Natural killer cell treated with Interleukin-12 subunit alpha and Interleukin-12 subunit beta and Interleukin-15 and Interleukin-18, amount 100 ng/mL, for 72 hours (primary cell): ENCODE measurements around the gene MRTFB. TPM values are rescaled to one million over a fixed set of nuclear protein-coding genes. Genes with fewer than 3 reads are reported as not detected.
A peak's percentile ranks its signal among the peaks of the same experiment; 100 is the strongest.

ENCODE experiments used
- ATAC-seq, 2 donors: fragments of 150-1000 bp; cut with Tn5 transposase in 1 of 2; sonication (Bioruptor Pico), chemical (Tn5 transposase) in 1 of 2; 2 replicates each; pipeline ENCODE4 v1.10.0; 2021
- DNase-seq: peaks from one replicate; pipeline ENCODE4 v3.0.0; 2022; ENCODE audit warnings: low spot score
- H3K27ac Mint-ChIP-seq, 2 donors: 1 replicate in 1 of 2; 2 replicates in 1 of 2; pipeline ENCODE4 v1.8.0; 2022; ENCODE audit warnings: mixed read lengths in 2 of 2, mild to moderate bottlenecking in 1 of 2, moderate library complexity in 1 of 2
- H3K27me3 Mint-ChIP-seq, 2 donors: 1 replicate in 1 of 2; 2 replicates in 1 of 2; pipeline ENCODE4 v1.8.0; 2022; ENCODE audit warnings: mixed read lengths in 2 of 2
- H3K36me3 Mint-ChIP-seq: one replicate; pipeline ENCODE4 v1.8.0; 2022; ENCODE audit warnings: mixed read lengths
- H3K4me1 Mint-ChIP-seq, 2 donors: 1 replicate in 1 of 2; 2 replicates in 1 of 2; pipeline ENCODE4 v1.8.0; 2022; ENCODE audit warnings: low read depth in 2 of 2, mixed read lengths in 2 of 2, mild to moderate bottlenecking in 1 of 2
- H3K4me3 Mint-ChIP-seq: one replicate; pipeline ENCODE4 v1.8.0; 2022; ENCODE audit warnings: mixed read lengths
- H3K9me3 Mint-ChIP-seq: 2 replicates; pipeline ENCODE4 v1.8.0; 2022; ENCODE audit warnings: mixed read lengths
- total RNA-seq, 2 donors: library from RNA; stranded (reverse); gene quantifications; one replicate each; pipeline ENCODE4 v1.2.3, GENCODE V29; 2022

The MRTFB gene
- total RNA-seq, 2 donors from 2014 or later, result 10.0 to 20.4 TPM

DNA sequence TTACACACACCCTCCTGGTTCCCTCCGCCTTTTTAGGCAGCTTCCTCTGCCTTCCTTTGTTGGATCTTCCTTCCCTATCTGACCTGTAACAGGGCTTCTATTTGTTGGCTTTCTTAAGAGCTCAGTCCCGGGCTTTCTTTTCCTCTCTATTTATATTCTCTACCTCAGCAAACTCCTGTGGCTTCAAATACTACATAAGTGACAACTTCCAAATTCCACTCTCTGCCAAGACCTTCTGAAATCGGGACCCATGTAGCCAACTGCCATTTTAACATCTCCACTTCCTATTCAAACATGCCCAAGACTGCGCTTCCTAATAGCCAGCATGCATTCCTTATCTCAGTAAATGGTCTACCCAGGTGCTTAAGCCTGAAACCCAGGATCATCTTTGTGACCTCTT, 128.1 kb downstream of the MRTFB start:
- H3K27ac Mint-ChIP-seq, result no peak overlapping the region
- H3K4me3 Mint-ChIP-seq, result no peak overlapping the region
- H3K9me3 Mint-ChIP-seq, result no peaks in the 10 kb centered on the region
- no peaks in the 10 kb centered on the region for H3K27me3 Mint-ChIP-seq
- H3K36me3 Mint-ChIP-seq, result no peaks in the 10 kb centered on the region
- DNase-seq (no peak), ATAC-seq (no peak)
- H3K4me1 Mint-ChIP-seq, result peaks cover 13 to 23% of the 10 kb centered on the region in 2 donors

- ATAC-seq, result no peak
- no peaks in the 10 kb centered on the region for H3K27me3 Mint-ChIP-seq
- H3K9me3 Mint-ChIP-seq, result no peaks in the 10 kb centered on the region
- DNase-seq, result no peak
- no peaks in the 10 kb centered on the region for H3K36me3 Mint-ChIP-seq
- H3K4me3 Mint-ChIP-seq, result no peak overlapping the region
- H3K4me1 Mint-ChIP-seq, result peaks cover 13 to 23% of the 10 kb centered on the region in 2 donors
- H3K27ac Mint-ChIP-seq, result no peak overlapping the region
Measured at GRCh38 chr16:14199624-14200023, 128.5 kb downstream of the MRTFB start.

DNA sequence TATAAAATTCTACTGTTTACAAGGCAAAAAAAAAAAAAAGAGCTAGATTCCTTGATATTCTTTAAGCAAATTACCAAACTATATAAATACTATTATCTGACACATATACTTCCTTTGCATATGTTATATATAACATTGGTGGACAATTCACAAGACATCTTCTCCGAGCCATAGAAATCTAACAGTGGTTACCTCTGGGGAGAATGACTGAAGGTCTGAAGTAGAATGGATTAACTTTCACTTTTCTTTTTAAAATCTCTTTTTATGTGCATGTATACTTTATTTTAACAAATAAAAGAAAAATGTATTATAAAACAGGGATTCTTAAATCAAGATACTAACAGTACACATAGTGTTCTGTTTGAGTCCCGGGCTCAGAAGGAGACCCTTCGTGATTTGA, 131.0 kb downstream of the MRTFB start:
- DNase-seq (no peak), ATAC-seq (no peak)
- peaks cover 12 to 18% of the 10 kb centered on the region in 2 donors for H3K4me1 Mint-ChIP-seq
- H3K36me3 Mint-ChIP-seq, result no peaks in the 10 kb centered on the region
- no peaks in the 10 kb centered on the region for H3K27me3 Mint-ChIP-seq
- no peaks in the 10 kb centered on the region for H3K9me3 Mint-ChIP-seq
- H3K4me3 Mint-ChIP-seq, result no peak overlapping the region
- no peak overlapping the region for H3K27ac Mint-ChIP-seq

- no peaks in the 10 kb centered on the region for H3K36me3 Mint-ChIP-seq
- no peak overlapping the region for H3K4me3 Mint-ChIP-seq
- no peaks in the 10 kb centered on the region for H3K9me3 Mint-ChIP-seq
- no peaks in the 10 kb centered on the region for H3K27me3 Mint-ChIP-seq
- H3K4me1 Mint-ChIP-seq, result peaks cover 10 to 18% of the 10 kb centered on the region in 2 donors
- no peak for ATAC-seq
- H3K27ac Mint-ChIP-seq, result no peak overlapping the region
- no peak for DNase-seq
Measured at GRCh38 chr16:14202697-14203096, 131.6 kb downstream of the MRTFB start.

DNA sequence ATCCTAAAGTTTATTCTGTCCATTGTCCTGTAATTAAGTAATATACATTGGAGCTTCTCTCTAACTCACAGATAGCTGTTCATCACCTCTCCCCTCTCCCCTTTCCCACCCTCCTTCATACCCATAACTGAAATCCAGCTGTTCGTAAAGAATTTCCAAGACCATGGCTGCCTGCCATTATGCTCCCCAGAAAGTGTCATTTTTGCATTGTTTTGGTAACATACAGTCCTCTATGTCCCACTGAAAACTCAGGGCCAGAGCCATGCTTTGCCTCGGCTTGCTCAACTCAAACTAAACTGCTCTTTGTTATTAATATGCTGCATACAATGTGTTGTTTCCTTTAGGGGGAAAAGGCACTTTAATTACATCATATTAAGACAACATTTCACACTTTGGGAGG, 132.0 kb downstream of the MRTFB start:
- Mint-ChIP-seq H3K4me1 (peaks cover 10 to 18% of the 10 kb centered on the region in 2 donors), H3K4me3 (no peak overlapping the region), H3K36me3 (no peaks in the 10 kb centered on the region), H3K27me3 (no peaks in the 10 kb centered on the region), H3K9me3 (no peaks in the 10 kb centered on the region), H3K27ac (no peak overlapping the region)
- ATAC-seq (no peak), DNase-seq (no peak)

DNA sequence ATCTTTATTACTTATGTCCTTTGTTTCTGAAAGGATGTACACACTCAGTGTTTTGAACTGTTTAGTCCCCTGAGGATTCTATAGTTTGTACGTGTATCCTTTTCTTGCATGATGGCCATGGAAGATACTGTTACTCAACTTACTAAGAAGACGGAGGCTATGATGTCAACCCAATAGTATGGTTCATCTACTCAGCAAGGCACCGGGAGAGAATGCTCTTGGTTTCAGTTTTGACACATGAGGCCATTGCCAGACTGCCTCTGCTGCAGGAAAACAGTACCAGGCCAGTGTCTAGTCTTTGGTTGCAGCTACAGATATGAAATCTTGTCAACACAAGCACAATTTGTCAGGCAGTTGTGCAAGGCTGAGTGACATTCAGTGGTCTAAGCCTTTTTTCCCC, 134.5 kb downstream of the MRTFB start:
- Mint-ChIP-seq H3K4me3 (no peak overlapping the region), H3K36me3 (no peaks in the 10 kb centered on the region), H3K9me3 (no peaks in the 10 kb centered on the region), H3K4me1 (peaks cover 0 to under 1% of the 10 kb centered on the region in 2 donors), H3K27me3 (no peaks in the 10 kb centered on the region), H3K27ac (no peak overlapping the region)
- no peak for ATAC-seq
- DNase-seq, result no peak

DNA sequence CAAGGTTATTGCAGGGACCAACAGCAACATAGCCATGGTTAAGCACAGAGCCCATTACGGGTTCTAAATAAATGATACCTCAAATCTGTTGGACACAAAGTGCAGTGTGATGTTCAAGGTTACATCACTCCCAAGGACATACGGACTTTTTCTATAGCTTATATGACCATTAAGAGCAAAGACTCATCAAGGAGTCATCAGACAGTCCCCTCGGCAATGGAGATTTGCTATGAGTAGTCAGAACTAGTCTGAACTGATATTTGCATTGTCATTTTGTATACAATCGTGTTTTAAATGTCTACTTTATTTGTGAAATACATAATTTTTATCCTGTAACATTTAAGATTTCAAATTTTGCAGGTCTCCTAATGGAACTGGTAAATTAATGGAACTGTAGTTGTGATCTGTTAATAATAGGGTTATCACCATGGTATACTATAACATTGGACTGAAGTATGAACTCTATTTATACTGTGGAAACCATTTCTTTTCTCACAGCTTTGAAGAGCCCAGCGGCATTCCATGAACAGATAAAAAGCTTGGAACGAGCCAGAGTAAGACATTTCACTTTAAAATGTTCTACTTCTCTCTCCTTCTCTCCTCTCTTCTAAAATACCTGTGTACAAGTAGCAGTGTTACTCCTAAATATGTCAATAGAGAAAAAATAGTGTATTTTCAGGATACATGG, 140.9 kb downstream of the MRTFB start:
- H3K4me1 Mint-ChIP-seq, result no peaks in the 10 kb centered on the region
- H3K36me3 Mint-ChIP-seq, result no peaks in the 10 kb centered on the region
- H3K27ac Mint-ChIP-seq, result no peak overlapping the region
- no peaks in the 10 kb centered on the region for H3K27me3 Mint-ChIP-seq
- DNase-seq (no peak), ATAC-seq (no peak)
- no peak overlapping the region for H3K4me3 Mint-ChIP-seq
- H3K9me3 Mint-ChIP-seq, result no peaks in the 10 kb centered on the region

DNA sequence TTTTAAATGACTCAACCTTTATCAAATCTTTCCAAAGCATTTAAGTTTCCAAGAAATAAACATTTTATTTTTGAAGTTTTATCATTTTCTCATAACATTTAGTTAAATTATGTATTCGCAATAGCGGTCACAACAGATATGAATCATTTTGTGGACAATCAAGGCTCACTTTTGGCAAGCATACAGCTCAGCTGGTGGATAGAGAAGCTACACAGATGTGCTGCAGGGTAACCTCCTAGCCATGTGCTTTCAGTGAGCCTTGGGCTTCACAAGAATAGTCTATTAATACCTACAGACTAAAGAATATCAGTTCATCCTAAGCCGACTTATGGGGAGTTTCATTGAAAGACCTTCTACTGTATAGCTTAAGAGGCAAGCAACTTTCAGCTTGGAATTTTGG, 144.8 kb downstream of the MRTFB start:
- Mint-ChIP-seq H3K4me3 (no peak overlapping the region), H3K36me3 (no peaks in the 10 kb centered on the region), H3K4me1 (no peaks in the 10 kb centered on the region), H3K27me3 (no peaks in the 10 kb centered on the region), H3K27ac (no peak overlapping the region), H3K9me3 (no peaks in the 10 kb centered on the region)
- no peak for ATAC-seq
- no peak for DNase-seq

- Mint-ChIP-seq H3K4me3 (no peak overlapping the region), H3K36me3 (peaks cover 8% of the 10 kb centered on the region), H3K4me1 (no peaks in the 10 kb centered on the region), H3K27ac (no peak overlapping the region), H3K9me3 (no peaks in the 10 kb centered on the region), H3K27me3 (no peaks in the 10 kb centered on the region)
- peak in 1 of 2 donors; percentile 50 for ATAC-seq
- no peak for DNase-seq
Measured at GRCh38 chr16:14219983-14220382, 148.9 kb downstream of the MRTFB start.

GRCh38 chr16:14223632-14224031, 152.5 kb downstream of the MRTFB start:
- no peak overlapping the region for H3K4me3 Mint-ChIP-seq
- no peaks in the 10 kb centered on the region for H3K9me3 Mint-ChIP-seq
- DNase-seq (no peak), ATAC-seq (no peak)
- no peaks in the 10 kb centered on the region for H3K4me1 Mint-ChIP-seq
- H3K27me3 Mint-ChIP-seq, result no peaks in the 10 kb centered on the region
- peaks cover 12% of the 10 kb centered on the region for H3K36me3 Mint-ChIP-seq
- no peak overlapping the region for H3K27ac Mint-ChIP-seq

- ATAC-seq (no peak), DNase-seq (no peak)
- Mint-ChIP-seq H3K36me3 (peaks cover 12% of the 10 kb centered on the region), H3K4me3 (no peak overlapping the region), H3K27ac (no peak overlapping the region), H3K27me3 (no peaks in the 10 kb centered on the region), H3K9me3 (no peaks in the 10 kb centered on the region), H3K4me1 (no peaks in the 10 kb centered on the region)
Measured at GRCh38 chr16:14225457-14225856, 154.3 kb downstream of the MRTFB start.

DNA sequence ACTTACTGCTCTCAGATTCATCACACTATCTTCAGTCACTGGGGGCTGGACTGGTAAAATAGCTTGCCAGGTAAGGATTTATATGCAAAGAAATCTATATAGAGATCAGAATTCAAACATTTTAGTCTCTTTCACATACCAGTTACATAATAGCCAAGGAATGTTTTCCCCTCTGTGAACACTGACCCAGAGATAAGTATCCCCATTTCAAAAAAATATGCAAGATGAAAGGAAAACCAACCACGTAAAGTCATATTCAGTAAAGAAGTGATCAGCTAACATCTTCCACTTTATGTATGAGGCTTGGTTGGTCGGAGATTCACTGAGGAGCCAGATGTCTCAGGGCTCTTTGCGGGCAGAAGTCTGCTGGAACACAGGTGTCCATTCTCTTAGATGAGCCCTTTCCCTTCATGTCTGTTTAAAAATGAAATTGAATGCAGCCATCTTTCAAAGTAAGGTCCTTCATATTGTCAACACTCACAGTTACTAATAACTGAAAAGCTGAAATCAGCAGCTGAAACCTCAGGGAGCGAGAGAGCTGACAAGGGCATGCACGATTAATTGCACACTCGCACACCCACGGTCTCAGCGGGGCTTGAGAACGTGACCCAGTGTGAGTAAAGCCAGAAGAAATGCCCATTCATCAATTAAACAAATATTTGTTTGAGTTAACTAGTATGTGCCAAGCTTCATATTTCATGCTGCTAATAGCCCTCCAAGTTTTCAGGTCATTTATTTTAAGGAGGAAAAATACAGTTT, 161.2 kb downstream of the MRTFB start:
- Mint-ChIP-seq H3K27me3 (no peaks in the 10 kb centered on the region), H3K4me3 (no peak overlapping the region), H3K36me3 (no peaks in the 10 kb centered on the region), H3K4me1 (no peaks in the 10 kb centered on the region), H3K9me3 (no peaks in the 10 kb centered on the region), H3K27ac (no peak overlapping the region)
- no peak for DNase-seq
- no peak for ATAC-seq

DNA sequence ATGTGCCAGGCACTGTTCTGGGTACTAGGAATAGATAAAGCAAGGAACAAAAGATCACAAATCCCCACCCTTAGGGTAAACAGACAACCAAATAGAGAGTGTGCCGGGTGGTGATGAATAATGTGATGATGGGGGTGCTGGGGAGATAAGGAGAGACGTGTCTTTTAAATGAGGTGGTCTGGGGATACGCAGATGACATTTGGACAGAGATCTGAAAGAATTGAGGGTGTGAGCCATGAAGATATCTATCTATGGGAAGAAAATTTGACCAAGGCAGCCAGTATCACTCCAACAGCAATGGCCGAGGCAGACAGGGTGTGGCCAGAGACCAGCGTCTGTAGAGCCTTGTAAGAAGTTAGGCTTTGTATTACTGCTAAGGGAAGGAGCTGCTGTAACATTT, 165.3 kb downstream of the MRTFB start:
- H3K9me3 Mint-ChIP-seq, result no peaks in the 10 kb centered on the region
- ATAC-seq, result no peak

DNA sequence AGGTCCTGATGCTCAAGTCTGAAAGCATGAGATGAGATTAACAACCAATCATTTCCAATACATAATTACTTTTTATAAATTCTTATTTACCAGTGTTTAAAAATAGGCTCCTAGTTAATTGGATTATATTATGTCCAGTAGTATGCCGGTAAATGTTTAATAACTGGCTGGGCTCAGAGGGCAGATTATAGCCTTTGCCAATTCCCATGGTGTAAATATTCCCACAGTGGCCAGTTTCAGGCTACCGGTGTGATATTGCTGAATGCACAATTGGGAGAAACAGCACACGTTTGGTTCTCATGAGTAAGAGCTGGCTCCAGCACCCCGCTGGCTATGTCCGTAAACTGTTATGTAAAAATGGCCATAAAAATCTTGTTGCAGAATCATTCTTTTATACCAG, 167.6 kb downstream of the MRTFB start:
- H3K4me1 Mint-ChIP-seq, result no peaks in the 10 kb centered on the region
- DNase-seq (no peak), ATAC-seq (no peak)
- H3K36me3 Mint-ChIP-seq, result peaks cover 7% of the 10 kb centered on the region
- H3K27me3 Mint-ChIP-seq, result no peaks in the 10 kb centered on the region
- no peaks in the 10 kb centered on the region for H3K9me3 Mint-ChIP-seq
- no peak overlapping the region for H3K4me3 Mint-ChIP-seq
- no peak overlapping the region for H3K27ac Mint-ChIP-seq

More for the DNA sequence above, 165.3 kb downstream of the MRTFB start:
- H3K36me3 Mint-ChIP-seq, result peaks cover 7% of the 10 kb centered on the region
- no peaks in the 10 kb centered on the region for H3K4me1 Mint-ChIP-seq
- no peak overlapping the region for H3K27ac Mint-ChIP-seq
- H3K4me3 Mint-ChIP-seq, result no peak overlapping the region
- no peak for DNase-seq
- no peaks in the 10 kb centered on the region for H3K27me3 Mint-ChIP-seq
